Raji (cell line): Measurements from ENCODE around the gene AOC3.

Experiments used
- POLR2A ChIP-seq: IDR thresholded peaks from 2 replicates; pipeline ENCODE4 v1.6.1; 2011; ENCODE audit warnings: low read depth, low read length, control low read depth; ENCODE audit not compliant: insufficient read depth

AOC3 gene

DNA sequence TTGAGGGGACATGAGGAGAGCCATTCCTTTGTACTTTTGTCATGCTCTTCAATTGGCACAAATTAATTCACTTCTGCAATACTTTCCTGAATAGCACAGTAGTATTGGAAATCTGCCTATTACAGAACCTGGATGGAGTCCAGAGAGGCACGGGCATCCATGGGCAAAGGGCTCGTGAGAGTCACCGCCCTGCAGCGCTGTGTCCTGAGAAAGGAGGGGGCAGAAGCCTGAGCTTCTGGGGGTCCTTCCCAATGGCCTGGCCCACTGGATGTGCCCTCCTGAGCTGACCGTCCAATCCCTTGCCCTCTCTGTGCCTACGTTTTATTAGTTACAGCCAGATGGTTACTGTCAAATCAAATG, 53.1 kb downstream of the AOC3 start:
- TF ChIP-seq POLR2A: no peak

DNA sequence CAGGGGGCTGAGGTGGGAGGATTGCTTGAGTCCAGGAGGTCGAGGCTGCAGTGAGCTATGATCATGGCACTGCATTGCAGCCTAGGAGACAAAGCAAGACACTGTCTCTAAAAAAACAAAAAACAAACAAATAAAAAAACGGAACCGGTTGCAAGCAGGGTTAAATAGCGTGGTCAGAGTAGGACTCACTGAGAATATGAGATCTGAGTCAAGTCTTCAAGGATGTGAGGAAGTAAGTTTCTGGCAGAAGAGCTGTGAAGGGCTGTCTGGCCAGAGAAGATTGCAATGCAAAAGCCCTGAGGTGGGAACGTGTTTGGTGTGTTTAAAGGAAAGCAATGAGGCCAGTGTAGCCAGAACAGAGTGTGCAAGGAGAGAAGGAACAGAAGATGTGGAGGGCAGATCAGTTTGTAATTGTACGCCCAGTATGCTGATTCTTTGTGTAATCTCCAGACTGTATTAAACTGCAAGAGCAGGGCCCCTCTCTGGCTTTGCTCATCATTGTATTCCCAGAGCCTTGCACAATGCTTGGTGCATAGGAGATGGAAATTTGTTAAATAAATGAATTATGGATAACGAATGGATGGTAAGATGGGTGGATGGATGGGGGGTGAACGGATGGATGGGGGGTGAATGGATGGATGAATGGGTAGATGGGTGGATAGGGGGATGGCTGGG, 55.9 kb downstream of the AOC3 start:
- TF ChIP-seq POLR2A: no peak
